ENCODE measurements around the gene PPP1R7. TPM values are rescaled to one million over a fixed set of nuclear protein-coding genes. Genes with fewer than 3 reads are reported as not detected.

Gene PPP1R7
- total RNA-seq, 1 experiment from 2014 or later = 45.4 TPM

- Histone ChIP-seq H3K9me2 (ENCODE audit: insufficient read depth) (no peaks in the 10 kb centered on the region), H3K79me2 (ENCODE audit: insufficient read depth, low read length) (no peaks in the 10 kb centered on the region), H4K20me1 (ENCODE audit: insufficient read depth) (no peaks in the 10 kb centered on the region), H3K4me1 (ENCODE audit: control insufficient read depth in 1 of 2, insufficient read depth in 2 of 2, low read length in 2 of 2) (no peaks in the 10 kb centered on the region), H3K27ac (ENCODE audit: low read depth, low read length) (no peak overlapping the region), H2AFZ (ENCODE audit: low read depth, low read length, poor library complexity, severe bottlenecking) (no peak overlapping the region), H3K9ac (ENCODE audit: low read length) (no peak overlapping the region), H3K27me3 (ENCODE audit: insufficient read depth, low read length) (no peaks in the 10 kb centered on the region), H3K4me3 (replicated peaks in 1 of 2; ENCODE audit: low read depth in 1 of 2, low read length in 2 of 2) (no peak overlapping the region), H3K9me3 (ENCODE audit: control insufficient read depth in 1 of 2, insufficient read depth in 1 of 2, low read depth in 1 of 2, low read length in 2 of 2) (no peaks in the 10 kb centered on the region), H3K4me2 (ENCODE audit: low read length) (no peak overlapping the region), H3K36me3 (ENCODE audit: control insufficient read depth in 1 of 2, insufficient read depth in 2 of 2, low read length in 2 of 2) (no peaks in the 10 kb centered on the region)
- CTCF ChIA-PET = no interaction called here
- TF ChIP-seq CBX3 (IDR thresholded peaks at IDR 0.05; ENCODE audit: low read depth) (no peak), SP1 (IDR thresholded peaks at IDR 0.05; ENCODE audit: low read depth) (no peak), ZFX (IDR thresholded peaks at IDR 0.05) (no peak)
- TF ChIP-seq, protein P1, sequence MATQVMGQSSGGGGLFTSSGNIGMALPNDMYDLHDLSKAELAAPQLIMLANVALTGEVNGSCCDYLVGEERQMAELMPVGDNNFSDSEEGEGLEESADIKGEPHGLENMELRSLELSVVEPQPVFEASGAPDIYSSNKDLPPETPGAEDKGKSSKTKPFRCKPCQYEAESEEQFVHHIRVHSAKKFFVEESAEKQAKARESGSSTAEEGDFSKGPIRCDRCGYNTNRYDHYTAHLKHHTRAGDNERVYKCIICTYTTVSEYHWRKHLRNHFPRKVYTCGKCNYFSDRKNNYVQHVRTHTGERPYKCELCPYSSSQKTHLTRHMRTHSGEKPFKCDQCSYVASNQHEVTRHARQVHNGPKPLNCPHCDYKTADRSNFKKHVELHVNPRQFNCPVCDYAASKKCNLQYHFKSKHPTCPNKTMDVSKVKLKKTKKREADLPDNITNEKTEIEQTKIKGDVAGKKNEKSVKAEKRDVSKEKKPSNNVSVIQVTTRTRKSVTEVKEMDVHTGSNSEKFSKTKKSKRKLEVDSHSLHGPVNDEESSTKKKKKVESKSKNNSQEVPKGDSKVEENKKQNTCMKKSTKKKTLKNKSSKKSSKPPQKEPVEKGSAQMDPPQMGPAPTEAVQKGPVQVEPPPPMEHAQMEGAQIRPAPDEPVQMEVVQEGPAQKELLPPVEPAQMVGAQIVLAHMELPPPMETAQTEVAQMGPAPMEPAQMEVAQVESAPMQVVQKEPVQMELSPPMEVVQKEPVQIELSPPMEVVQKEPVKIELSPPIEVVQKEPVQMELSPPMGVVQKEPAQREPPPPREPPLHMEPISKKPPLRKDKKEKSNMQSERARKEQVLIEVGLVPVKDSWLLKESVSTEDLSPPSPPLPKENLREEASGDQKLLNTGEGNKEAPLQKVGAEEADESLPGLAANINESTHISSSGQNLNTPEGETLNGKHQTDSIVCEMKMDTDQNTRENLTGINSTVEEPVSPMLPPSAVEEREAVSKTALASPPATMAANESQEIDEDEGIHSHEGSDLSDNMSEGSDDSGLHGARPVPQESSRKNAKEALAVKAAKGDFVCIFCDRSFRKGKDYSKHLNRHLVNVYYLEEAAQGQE (IDR thresholded peaks at IDR 0.05; ENCODE audit: low read depth) = no peak
- intact Hi-C loops (cut with micrococcal nuclease) = no loop called here
- RAD21 ChIA-PET (ENCODE audit: low non-redundant PET in 1 of 2, low total read pairs in 2 of 2, uncharacterized antibody in 2 of 2, unreplicated experiment in 2 of 2) = no interaction called here
- DNase-seq (ENCODE audit: low read depth, low spot score) (no peak), ATAC-seq (no peak)
- POLR2A ChIA-PET = no interaction called here
- no TSS peak for BruUV-seq (replicated peaks)
These were observed 37.7 kb upstream of the PPP1R7 start for GRCh38 chr2:241112592-241112991.

DNA sequence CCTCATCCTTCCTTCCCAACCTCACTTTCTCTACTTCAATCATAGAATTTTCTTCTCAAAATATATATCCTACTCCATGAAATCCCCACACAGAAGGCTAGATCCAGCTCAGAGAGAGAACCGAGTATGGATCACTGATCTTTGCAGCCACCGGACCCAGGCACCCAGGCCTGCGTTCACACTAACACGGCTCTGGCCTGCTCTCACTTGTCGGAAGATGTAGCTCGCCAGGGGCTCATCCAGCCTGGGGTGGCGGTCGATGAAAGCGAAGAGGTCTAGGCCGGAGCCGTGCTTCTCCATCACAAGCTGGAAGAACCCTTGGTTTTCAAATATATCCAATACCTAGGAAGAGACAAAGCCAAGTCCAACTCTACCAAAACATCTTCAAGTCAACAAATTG, 35.4 kb upstream of the PPP1R7 start:
- no peaks in the 10 kb centered on the region for H3K79me2 ChIP-seq (ENCODE audit: insufficient read depth, low read length)
- H3K27me3 ChIP-seq (ENCODE audit: insufficient read depth, low read length) = no peaks in the 10 kb centered on the region
- H3K4me3 ChIP-seq (replicated peaks in 1 of 2; ENCODE audit: low read depth in 1 of 2, low read length in 2 of 2) = no peak overlapping the region
- H3K4me2 ChIP-seq (ENCODE audit: low read length) = no peak overlapping the region
- no TSS peak for BruUV-seq (replicated peaks)
- DNase-seq (ENCODE audit: low read depth, low spot score) (no peak), ATAC-seq (no peak)
- no peaks in the 10 kb centered on the region for H4K20me1 ChIP-seq (ENCODE audit: insufficient read depth)
- no peak overlapping the region for H3K27ac ChIP-seq (ENCODE audit: low read depth, low read length)
- no peaks in the 10 kb centered on the region for H3K9me3 ChIP-seq (ENCODE audit: control insufficient read depth in 1 of 2, insufficient read depth in 1 of 2, low read depth in 1 of 2, low read length in 2 of 2)
- H3K9me2 ChIP-seq (ENCODE audit: insufficient read depth) = no peaks in the 10 kb centered on the region
- ChIA-PET POLR2A (no interaction called here), CTCF (no interaction called here), RAD21 (ENCODE audit: low non-redundant PET in 1 of 2, low total read pairs in 2 of 2, uncharacterized antibody in 2 of 2, unreplicated experiment in 2 of 2) (no interaction called here)
- H3K4me1 ChIP-seq (ENCODE audit: control insufficient read depth in 1 of 2, insufficient read depth in 2 of 2, low read length in 2 of 2) = no peaks in the 10 kb centered on the region
- H3K9ac ChIP-seq (ENCODE audit: low read length) = no peak overlapping the region
- no peaks in the 10 kb centered on the region for H3K36me3 ChIP-seq (ENCODE audit: control insufficient read depth in 1 of 2, insufficient read depth in 2 of 2, low read length in 2 of 2)
- intact Hi-C loops (cut with micrococcal nuclease) = no loop called here
- H2AFZ ChIP-seq (ENCODE audit: low read depth, low read length, poor library complexity, severe bottlenecking) = no peak overlapping the region
- TF ChIP-seq YY1 (IDR thresholded peaks at IDR 0.05; ENCODE audit: extremely low read depth, insufficient replicate concordance, low read depth, low read length) (no peak), JUND (IDR thresholded peaks at IDR 0.05) (no peak), EZH2phosphoT487 (IDR thresholded peaks at IDR 0.05; ENCODE audit: borderline replicate concordance) (no peak), POLR2AphosphoS5 (IDR thresholded peaks at IDR 0.05; ENCODE audit: low read depth, low read length) (no peak), ELF1 (IDR thresholded peaks at IDR 0.05; ENCODE audit: borderline replicate concordance, low read depth) (no peak), TCF7L2 (IDR thresholded peaks at IDR 0.05; ENCODE audit: borderline replicate concordance, extremely low read depth, insufficient read depth, insufficient read length) (no peak), POLR2A (IDR thresholded peaks at IDR 0.05; ENCODE audit: borderline replicate concordance, extremely low read depth, insufficient read depth, insufficient read length) (no peak), ATF3 (IDR thresholded peaks at IDR 0.05) (no peak), SRF (IDR thresholded peaks at IDR 0.05; ENCODE audit: low read depth) (no peak), CEBPB (IDR thresholded peaks at IDR 0.05; ENCODE audit: low read depth) (no peak)
- TF ChIP-seq, protein P2, sequence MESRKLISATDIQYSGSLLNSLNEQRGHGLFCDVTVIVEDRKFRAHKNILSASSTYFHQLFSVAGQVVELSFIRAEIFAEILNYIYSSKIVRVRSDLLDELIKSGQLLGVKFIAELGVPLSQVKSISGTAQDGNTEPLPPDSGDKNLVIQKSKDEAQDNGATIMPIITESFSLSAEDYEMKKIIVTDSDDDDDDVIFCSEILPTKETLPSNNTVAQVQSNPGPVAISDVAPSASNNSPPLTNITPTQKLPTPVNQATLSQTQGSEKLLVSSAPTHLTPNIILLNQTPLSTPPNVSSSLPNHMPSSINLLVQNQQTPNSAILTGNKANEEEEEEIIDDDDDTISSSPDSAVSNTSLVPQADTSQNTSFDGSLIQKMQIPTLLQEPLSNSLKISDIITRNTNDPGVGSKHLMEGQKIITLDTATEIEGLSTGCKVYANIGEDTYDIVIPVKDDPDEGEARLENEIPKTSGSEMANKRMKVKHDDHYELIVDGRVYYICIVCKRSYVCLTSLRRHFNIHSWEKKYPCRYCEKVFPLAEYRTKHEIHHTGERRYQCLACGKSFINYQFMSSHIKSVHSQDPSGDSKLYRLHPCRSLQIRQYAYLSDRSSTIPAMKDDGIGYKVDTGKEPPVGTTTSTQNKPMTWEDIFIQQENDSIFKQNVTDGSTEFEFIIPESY (IDR thresholded peaks at IDR 0.05; ENCODE audit: extremely low read depth, insufficient replicate concordance, low read length) = no peak

All from HCT116 (cell line).